WTC11 (cell line): Measurements from ENCODE around the gene VILL. TPM values are rescaled to one million over a fixed set of nuclear protein-coding genes. Genes with fewer than 3 reads are reported as not detected.

Experiments used
- ATAC-seq: fragments of 200-7000 bp; cut with Tn5 transposase; 2 replicates; pipeline ENCODE4 v1.10.0; 2021; ENCODE audit warnings: mild to moderate bottlenecking, moderate library complexity
- CTCF ChIA-PET: fragments of 300-600 bp; sonication (Branson Sonifier 250); formaldehyde crosslinking; loops from one replicate; lab custom pipeline; 2021; ENCODE audit warnings: antibody characterized with exemption; lab: Charles Lee
- POLR2A ChIA-PET: fragments of 350-600 bp; sonication (Branson Sonifier 250); formaldehyde crosslinking; loops from one replicate; lab custom pipeline; 2021; ENCODE audit warnings: antibody characterized with exemption; lab: Charles Lee
- DNase-seq: peaks from one replicate; pipeline ENCODE4 v3.0.0; 2021; ENCODE audit warnings: low spot score
- H3K27ac Mint-ChIP-seq: 2 replicates; pipeline ENCODE4 v1.8.0; 2021; ENCODE audit warnings: mixed read lengths
- H3K27me3 Mint-ChIP-seq: 2 replicates; pipeline ENCODE4 v1.8.0; 2021; ENCODE audit warnings: low read depth, mild to moderate bottlenecking, moderate library complexity, mixed read lengths
- H3K36me3 Mint-ChIP-seq: 2 replicates; pipeline ENCODE4 v1.8.0; 2021; ENCODE audit warnings: mixed read lengths
- H3K4me1 Mint-ChIP-seq: 2 replicates; pipeline ENCODE4 v1.8.0; 2022; ENCODE audit warnings: mixed read lengths
- H3K4me3 Mint-ChIP-seq: 2 replicates; pipeline ENCODE4 v1.8.0; 2021; ENCODE audit warnings: mild to moderate bottlenecking, moderate library complexity, mixed read lengths
- H3K9me3 Mint-ChIP-seq: 2 replicates; pipeline ENCODE4 v1.8.0; 2021; ENCODE audit warnings: mixed read lengths
- CREB1 ChIP-seq: sonication (generic); formaldehyde crosslinking; IDR thresholded peaks from 2 replicates; pipeline ENCODE4 v1.8.0; 2023; ENCODE audit warnings: mild to moderate bottlenecking, missing genetic modification reagents
- FOXK1 ChIP-seq: sonication (generic); formaldehyde crosslinking; IDR thresholded peaks from 2 replicates; pipeline ENCODE4 v1.8.0; 2022; ENCODE audit warnings: mild to moderate bottlenecking, moderate library complexity, missing genetic modification reagents
- FOXP1 ChIP-seq: sonication (generic); formaldehyde crosslinking; IDR thresholded peaks from 2 replicates; pipeline ENCODE4 v1.8.0; 2022; ENCODE audit warnings: missing genetic modification reagents, mild to moderate bottlenecking, moderate library complexity, borderline replicate concordance
- IRF2 ChIP-seq: sonication (generic); formaldehyde crosslinking; IDR thresholded peaks from 2 replicates; pipeline ENCODE4 v1.8.0; 2022; ENCODE audit warnings: low read depth, missing genetic modification reagents, borderline replicate concordance
- JAZF1 ChIP-seq: fragments of 250-450 bp; sonication (Bioruptor Pico); IDR thresholded peaks from 2 replicates; pipeline ENCODE4 v1.9.0; 2021; ENCODE audit warnings: moderate library complexity, mild to moderate bottlenecking, inconsistent platforms
- MXD4 ChIP-seq: fragments of 250-450 bp; sonication (Bioruptor Pico); IDR thresholded peaks from 2 replicates; pipeline ENCODE4 v1.8.0; 2021; ENCODE audit warnings: mild to moderate bottlenecking, moderate library complexity, borderline replicate concordance
- NFYB ChIP-seq: sonication (generic); formaldehyde crosslinking; conservative IDR thresholded peaks from 2 replicates; pipeline ENCODE4 v1.8.0; 2022; ENCODE audit warnings: low read depth, missing genetic modification reagents
- NR3C1 ChIP-seq: sonication (generic); formaldehyde crosslinking; conservative IDR thresholded peaks from 2 replicates; pipeline ENCODE4 v1.8.1; 2023; ENCODE audit warnings: low read depth, mild to moderate bottlenecking, missing genetic modification reagents
- RORB ChIP-seq: fragments of 250-450 bp; sonication (Bioruptor Pico); IDR thresholded peaks from 2 replicates; pipeline ENCODE4 v1.9.0; 2021; ENCODE audit warnings: mild to moderate bottlenecking
- SOX15 ChIP-seq: fragments of 250-450 bp; sonication (Bioruptor Pico); IDR thresholded peaks from 2 replicates; pipeline ENCODE4 v1.9.0; 2021; ENCODE audit warnings: mild to moderate bottlenecking
- TCF7 ChIP-seq: sonication (generic); formaldehyde crosslinking; IDR thresholded peaks from 2 replicates; pipeline ENCODE4 v1.8.0; 2022; ENCODE audit warnings: mild to moderate bottlenecking, low read depth, missing genetic modification reagents, moderate library complexity
- TEAD4 ChIP-seq: sonication (generic); formaldehyde crosslinking; IDR thresholded peaks from 2 replicates; pipeline ENCODE4 v1.8.0; 2022; ENCODE audit warnings: mild to moderate bottlenecking, missing genetic modification reagents
- ZBTB21 ChIP-seq: sonication (generic); formaldehyde crosslinking; IDR thresholded peaks from 2 replicates; pipeline ENCODE4 v1.8.1; 2023; ENCODE audit warnings: mild to moderate bottlenecking, missing genetic modification reagents, borderline replicate concordance
- ZNF263 ChIP-seq: sonication (generic); formaldehyde crosslinking; IDR thresholded peaks from 2 replicates; pipeline ENCODE4 v1.8.1; 2022; ENCODE audit warnings: low read depth, mild to moderate bottlenecking, moderate library complexity, missing genetic modification reagents
- ZNF317 ChIP-seq: sonication (generic); formaldehyde crosslinking; IDR thresholded peaks from 2 replicates; pipeline ENCODE4 v1.8.1; 2023; ENCODE audit warnings: low read depth, mild to moderate bottlenecking, moderate library complexity, missing genetic modification reagents, borderline replicate concordance
- ZNF396 ChIP-seq: fragments of 250-450 bp; sonication (Bioruptor Pico); IDR thresholded peaks from 2 replicates; pipeline ENCODE4 v1.8.0; 2021; ENCODE audit warnings: mild to moderate bottlenecking, moderate library complexity, borderline replicate concordance
- ZNF416 ChIP-seq: fragments of 250-450 bp; sonication (Bioruptor Pico); IDR thresholded peaks from 2 replicates; pipeline ENCODE4 v1.9.0; 2021; ENCODE audit warnings: mild to moderate bottlenecking, inconsistent platforms
- total RNA-seq: library from RNA; stranded (reverse); gene quantifications from 3 replicates; pipeline ENCODE4 v1.2.3, GENCODE V29; 2021
- TF ChIP-seq, protein P1 (sequence below): fragments of 250-450 bp; sonication (Bioruptor Pico); IDR thresholded peaks from 2 replicates; pipeline ENCODE4 v1.8.0; 2021; ENCODE audit warnings: mild to moderate bottlenecking
- TF ChIP-seq, protein P2 (sequence below): sonication (generic); formaldehyde crosslinking; IDR thresholded peaks from 2 replicates; pipeline ENCODE4 v1.8.0; 2023; ENCODE audit warnings: missing genetic modification reagents, mild to moderate bottlenecking, borderline replicate concordance
- TF ChIP-seq, protein P3 (sequence below): sonication (generic); formaldehyde crosslinking; conservative IDR thresholded peaks from 2 replicates; pipeline ENCODE4 v1.8.1; 2022; ENCODE audit warnings: mild to moderate bottlenecking, missing genetic modification reagents
- TF ChIP-seq, protein P4 (sequence below): sonication (generic); formaldehyde crosslinking; IDR thresholded peaks from 2 replicates; pipeline ENCODE4 v1.8.1; 2023; ENCODE audit warnings: mild to moderate bottlenecking, missing genetic modification reagents

The VILL gene
- total RNA-seq, 1 experiment from 2014 or later = 4.7 TPM

DNA sequence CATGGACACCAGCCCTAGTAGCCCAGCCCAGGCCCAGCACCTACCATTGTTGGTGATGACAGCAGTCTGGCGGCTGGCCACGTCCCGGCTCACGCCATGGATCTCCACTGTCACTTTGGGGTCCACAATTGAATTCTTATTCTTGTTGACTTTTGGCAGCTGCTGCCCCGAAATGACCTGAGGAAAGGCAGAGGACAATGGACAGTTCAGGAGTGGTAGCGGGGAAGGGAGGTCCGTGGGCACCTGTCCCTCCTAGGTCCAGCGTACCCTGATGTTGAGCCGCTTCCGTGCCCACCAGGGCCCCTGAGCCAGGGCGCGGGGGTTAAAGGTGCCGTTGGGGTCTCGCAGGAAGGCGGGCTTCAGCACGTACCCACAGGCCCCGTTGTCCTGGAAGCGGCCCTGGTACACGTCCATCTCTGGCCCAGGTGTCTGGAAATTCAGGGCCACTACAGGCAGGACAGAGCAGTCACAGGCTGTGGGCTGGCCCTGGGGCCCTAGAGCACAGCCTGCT lies 17.7 kb downstream of the VILL start:
- H3K27ac Mint-ChIP-seq = no peak overlapping the region
- POLR2A ChIA-PET = no interaction called here

DNA sequence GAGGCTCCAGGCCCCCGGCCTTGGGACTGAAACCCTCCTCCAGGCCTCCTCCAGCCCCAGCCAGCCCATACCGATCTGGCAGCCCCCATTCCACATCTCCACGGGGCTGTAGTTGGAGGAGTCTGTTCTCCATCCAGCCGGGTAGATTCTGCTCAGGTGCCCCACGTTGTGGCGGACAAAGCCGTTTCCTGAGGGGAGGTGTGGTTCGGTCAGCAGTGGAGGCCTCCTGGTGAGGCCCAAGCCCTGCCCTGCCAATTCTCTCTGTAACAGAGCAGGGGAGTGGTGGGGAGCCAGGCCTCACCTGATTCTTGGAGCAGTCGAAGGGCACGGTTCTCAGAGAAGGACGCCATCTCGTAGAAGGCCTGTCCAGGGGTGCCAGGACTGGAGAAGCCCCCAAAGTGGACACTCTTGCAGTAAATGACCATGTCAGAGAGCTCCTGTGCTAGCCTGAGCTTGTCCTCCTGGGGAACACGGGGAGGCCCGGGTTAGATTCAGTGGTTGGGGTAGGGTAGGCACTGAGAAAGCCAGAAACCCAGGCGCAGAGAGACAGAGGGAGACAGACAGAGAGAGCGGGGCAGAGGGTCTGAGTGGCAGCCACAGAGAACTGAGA lies 18.5 kb downstream of the VILL start:
- no peak for ATAC-seq
- H3K36me3 Mint-ChIP-seq = peaks cover 14% of the 10 kb centered on the region; the same call in 1 of the 2 replicates
- POLR2A ChIA-PET = no interaction called here
- H3K4me1 Mint-ChIP-seq = peaks cover 3% of the 10 kb centered on the region; the same call in 1 of the 2 replicates
- DNase-seq = no peak
- no peaks in the 10 kb centered on the region for H3K27me3 Mint-ChIP-seq
- TF ChIP-seq NR3C1 (CRISPR knock-in tag) = no peak
- no peak for TF ChIP-seq IRF2 (CRISPR knock-in tag)
- no peak for TF ChIP-seq FOXP1
- no peak for TF ChIP-seq ZNF396 (CRISPR knock-in tag)
- no peak for TF ChIP-seq JAZF1
- no peak for TF ChIP-seq ZNF263 (CRISPR knock-in tag)
- no peak for TF ChIP-seq SOX15
- no peak for TF ChIP-seq NFYB (CRISPR knock-in tag)
- TF ChIP-seq, protein P1, sequence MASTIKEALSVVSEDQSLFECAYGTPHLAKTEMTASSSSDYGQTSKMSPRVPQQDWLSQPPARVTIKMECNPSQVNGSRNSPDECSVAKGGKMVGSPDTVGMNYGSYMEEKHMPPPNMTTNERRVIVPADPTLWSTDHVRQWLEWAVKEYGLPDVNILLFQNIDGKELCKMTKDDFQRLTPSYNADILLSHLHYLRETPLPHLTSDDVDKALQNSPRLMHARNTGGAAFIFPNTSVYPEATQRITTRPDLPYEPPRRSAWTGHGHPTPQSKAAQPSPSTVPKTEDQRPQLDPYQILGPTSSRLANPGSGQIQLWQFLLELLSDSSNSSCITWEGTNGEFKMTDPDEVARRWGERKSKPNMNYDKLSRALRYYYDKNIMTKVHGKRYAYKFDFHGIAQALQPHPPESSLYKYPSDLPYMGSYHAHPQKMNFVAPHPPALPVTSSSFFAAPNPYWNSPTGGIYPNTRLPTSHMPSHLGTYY (CRISPR knock-in tag) = no peak
- no peak for TF ChIP-seq ZNF416 (CRISPR knock-in tag)
- no peak for TF ChIP-seq RORB (CRISPR knock-in tag)
- H3K27ac Mint-ChIP-seq = no peak overlapping the region
- CTCF ChIA-PET = interaction anchor here (1.8 kb wide), 1 partner anchor 12 kb away, joined by 5 read pairs; no protein-coding TSS in a partner anchor
- no peaks in the 10 kb centered on the region for H3K9me3 Mint-ChIP-seq
- H3K4me3 Mint-ChIP-seq = no peak overlapping the region

More for the DNA sequence above, 17.7 kb downstream of the VILL start:
- H3K36me3 Mint-ChIP-seq = peaks cover 10% of the 10 kb centered on the region; the same call in 1 of the 2 replicates
- H3K4me3 Mint-ChIP-seq = no peak overlapping the region
- ATAC-seq (no peak), DNase-seq (no peak)
- H3K27me3 Mint-ChIP-seq = no peaks in the 10 kb centered on the region
- CTCF ChIA-PET = no interaction called here
- H3K4me1 Mint-ChIP-seq = peaks cover 5% of the 10 kb centered on the region
- no peak for TF ChIP-seq SOX15
- TF ChIP-seq TCF7 (CRISPR knock-in tag) = no peak
- TF ChIP-seq, all 79 proteins: peak for 0
- H3K9me3 Mint-ChIP-seq = no peaks in the 10 kb centered on the region

DNA sequence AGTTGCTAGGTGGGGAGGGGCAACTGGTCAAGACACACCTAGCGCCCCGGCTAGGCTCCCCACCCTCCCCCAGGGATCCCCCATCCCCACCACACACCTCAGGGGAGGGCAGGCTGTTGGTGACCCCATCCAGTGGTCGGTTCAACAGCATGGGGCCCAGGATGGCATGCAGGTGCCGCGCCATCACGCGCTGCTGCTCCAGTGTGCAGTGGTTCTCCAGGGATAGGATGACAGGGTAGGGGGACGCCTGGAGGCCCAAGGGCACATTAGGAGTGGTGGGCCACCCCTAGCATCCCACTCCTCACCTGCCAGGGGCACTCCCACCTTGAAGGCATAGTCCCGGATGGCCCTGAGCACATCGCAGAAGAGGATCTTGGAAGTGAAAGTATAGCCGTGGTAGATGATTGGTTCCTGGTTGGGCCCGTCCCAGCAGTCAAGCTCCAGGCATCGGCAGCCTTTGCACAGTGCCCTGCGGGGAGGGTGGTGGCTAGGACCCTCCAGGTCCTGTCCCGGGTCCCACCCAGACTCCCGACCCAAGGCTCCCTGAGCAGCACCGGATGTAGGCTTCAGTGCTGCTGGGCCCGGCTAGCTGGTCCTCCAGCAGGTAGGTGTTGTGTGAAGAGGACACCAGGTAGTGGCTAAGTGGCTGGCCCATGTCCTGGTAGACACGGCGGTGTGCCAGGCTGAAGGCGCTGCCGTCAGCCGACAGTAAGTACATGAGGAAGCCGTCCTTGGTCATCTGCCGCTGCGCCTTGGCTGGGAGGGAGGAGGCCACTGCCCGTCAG lies 19.4 kb downstream of the VILL start:
- DNase-seq (no peak), ATAC-seq (no peak)
- no peak for TF ChIP-seq ZBTB21
- CTCF ChIA-PET = interaction anchor here (1.8 kb wide), 1 partner anchor 13 kb away, joined by 5 read pairs; no protein-coding TSS in a partner anchor
- no peak overlapping the region for H3K4me3 Mint-ChIP-seq
- H3K4me1 Mint-ChIP-seq = no peaks in the 10 kb centered on the region
- peaks cover 20% of the 10 kb centered on the region for H3K36me3 Mint-ChIP-seq
- H3K9me3 Mint-ChIP-seq = no peaks in the 10 kb centered on the region
- no peak overlapping the region for H3K27ac Mint-ChIP-seq
- H3K27me3 Mint-ChIP-seq = no peaks in the 10 kb centered on the region
- POLR2A ChIA-PET = no interaction called here

DNA sequence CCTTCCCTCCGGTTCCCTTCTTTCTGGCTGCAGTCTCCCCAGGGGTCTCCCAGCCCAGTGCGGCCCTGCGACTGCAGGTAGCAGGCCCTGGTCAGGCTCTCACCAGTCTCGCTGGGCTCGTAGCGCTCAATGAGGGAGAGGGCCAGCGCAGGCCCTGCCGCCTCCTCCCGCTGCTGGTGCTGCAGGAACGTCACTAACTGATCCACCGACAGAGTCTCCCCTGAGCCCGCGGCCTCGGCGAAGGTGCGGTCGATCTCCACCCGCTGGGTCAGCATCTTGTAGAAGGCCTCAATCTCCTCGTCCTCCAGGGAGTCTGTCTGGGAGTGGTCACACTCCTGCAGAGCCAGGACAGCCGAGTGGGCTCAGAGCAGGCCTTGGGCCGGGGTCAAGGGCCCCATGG lies 20.5 kb downstream of the VILL start:
- Mint-ChIP-seq H3K9me3 (0 out of 2 replicates have a peak, but pooled peaks cover 2% of the 10 kb centered on the region), H3K4me3 (no peak overlapping the region), H3K27ac (no peak overlapping the region), H3K27me3 (no peaks in the 10 kb centered on the region), H3K36me3 (peaks cover 31% of the 10 kb centered on the region), H3K4me1 (no peaks in the 10 kb centered on the region)
- ChIA-PET CTCF (interaction anchor here (0.7 to 1.9 kb wide), 4 partner anchors 9 to 44 kb away, joined by 3 to 8 read pairs (median 5); no protein-coding TSS in a partner anchor), POLR2A (no interaction called here)
- no peak for DNase-seq
- ATAC-seq = no peak
- TF ChIP-seq FOXK1 (CRISPR knock-in tag) (no peak), MXD4 (CRISPR knock-in tag) (no peak), CREB1 (no peak), ZNF317 (CRISPR knock-in tag) (no peak), TEAD4 (CRISPR knock-in tag) (no peak)
- TF ChIP-seq, protein P2, sequence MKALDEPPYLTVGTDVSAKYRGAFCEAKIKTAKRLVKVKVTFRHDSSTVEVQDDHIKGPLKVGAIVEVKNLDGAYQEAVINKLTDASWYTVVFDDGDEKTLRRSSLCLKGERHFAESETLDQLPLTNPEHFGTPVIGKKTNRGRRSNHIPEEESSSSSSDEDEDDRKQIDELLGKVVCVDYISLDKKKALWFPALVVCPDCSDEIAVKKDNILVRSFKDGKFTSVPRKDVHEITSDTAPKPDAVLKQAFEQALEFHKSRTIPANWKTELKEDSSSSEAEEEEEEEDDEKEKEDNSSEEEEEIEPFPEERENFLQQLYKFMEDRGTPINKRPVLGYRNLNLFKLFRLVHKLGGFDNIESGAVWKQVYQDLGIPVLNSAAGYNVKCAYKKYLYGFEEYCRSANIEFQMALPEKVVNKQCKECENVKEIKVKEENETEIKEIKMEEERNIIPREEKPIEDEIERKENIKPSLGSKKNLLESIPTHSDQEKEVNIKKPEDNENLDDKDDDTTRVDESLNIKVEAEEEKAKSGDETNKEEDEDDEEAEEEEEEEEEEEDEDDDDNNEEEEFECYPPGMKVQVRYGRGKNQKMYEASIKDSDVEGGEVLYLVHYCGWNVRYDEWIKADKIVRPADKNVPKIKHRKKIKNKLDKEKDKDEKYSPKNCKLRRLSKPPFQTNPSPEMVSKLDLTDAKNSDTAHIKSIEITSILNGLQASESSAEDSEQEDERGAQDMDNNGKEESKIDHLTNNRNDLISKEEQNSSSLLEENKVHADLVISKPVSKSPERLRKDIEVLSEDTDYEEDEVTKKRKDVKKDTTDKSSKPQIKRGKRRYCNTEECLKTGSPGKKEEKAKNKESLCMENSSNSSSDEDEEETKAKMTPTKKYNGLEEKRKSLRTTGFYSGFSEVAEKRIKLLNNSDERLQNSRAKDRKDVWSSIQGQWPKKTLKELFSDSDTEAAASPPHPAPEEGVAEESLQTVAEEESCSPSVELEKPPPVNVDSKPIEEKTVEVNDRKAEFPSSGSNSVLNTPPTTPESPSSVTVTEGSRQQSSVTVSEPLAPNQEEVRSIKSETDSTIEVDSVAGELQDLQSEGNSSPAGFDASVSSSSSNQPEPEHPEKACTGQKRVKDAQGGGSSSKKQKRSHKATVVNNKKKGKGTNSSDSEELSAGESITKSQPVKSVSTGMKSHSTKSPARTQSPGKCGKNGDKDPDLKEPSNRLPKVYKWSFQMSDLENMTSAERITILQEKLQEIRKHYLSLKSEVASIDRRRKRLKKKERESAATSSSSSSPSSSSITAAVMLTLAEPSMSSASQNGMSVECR (CRISPR knock-in tag) = no peak
- TF ChIP-seq, protein P3, sequence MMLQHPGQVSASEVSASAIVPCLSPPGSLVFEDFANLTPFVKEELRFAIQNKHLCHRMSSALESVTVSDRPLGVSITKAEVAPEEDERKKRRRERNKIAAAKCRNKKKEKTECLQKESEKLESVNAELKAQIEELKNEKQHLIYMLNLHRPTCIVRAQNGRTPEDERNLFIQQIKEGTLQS (CRISPR knock-in tag) = no peak
- TF ChIP-seq, protein P4, sequence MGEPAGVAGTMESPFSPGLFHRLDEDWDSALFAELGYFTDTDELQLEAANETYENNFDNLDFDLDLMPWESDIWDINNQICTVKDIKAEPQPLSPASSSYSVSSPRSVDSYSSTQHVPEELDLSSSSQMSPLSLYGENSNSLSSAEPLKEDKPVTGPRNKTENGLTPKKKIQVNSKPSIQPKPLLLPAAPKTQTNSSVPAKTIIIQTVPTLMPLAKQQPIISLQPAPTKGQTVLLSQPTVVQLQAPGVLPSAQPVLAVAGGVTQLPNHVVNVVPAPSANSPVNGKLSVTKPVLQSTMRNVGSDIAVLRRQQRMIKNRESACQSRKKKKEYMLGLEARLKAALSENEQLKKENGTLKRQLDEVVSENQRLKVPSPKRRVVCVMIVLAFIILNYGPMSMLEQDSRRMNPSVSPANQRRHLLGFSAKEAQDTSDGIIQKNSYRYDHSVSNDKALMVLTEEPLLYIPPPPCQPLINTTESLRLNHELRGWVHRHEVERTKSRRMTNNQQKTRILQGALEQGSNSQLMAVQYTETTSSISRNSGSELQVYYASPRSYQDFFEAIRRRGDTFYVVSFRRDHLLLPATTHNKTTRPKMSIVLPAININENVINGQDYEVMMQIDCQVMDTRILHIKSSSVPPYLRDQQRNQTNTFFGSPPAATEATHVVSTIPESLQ (CRISPR knock-in tag) = no peak
